Measurements from ENCODE around the gene C20orf141.

DNA sequence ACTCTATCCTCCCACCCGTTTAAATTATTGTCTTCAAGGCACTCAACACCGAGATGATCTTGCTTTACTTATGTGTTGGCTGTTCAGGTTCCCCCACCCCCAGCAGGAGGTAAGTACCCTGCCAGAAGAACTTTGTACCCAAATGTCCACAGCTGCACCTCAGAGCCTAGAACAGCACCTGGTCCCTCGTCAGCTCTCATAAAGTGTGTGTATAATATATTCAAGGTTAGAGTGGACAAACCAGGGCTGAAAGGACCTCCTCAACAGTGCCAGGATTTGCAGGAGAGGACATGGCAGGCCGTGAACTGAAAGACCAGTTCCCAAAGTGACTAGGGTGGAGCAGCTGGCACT, 8.5 kb upstream of the C20orf141 start:
- TF ChIP-seq, protein P1, sequence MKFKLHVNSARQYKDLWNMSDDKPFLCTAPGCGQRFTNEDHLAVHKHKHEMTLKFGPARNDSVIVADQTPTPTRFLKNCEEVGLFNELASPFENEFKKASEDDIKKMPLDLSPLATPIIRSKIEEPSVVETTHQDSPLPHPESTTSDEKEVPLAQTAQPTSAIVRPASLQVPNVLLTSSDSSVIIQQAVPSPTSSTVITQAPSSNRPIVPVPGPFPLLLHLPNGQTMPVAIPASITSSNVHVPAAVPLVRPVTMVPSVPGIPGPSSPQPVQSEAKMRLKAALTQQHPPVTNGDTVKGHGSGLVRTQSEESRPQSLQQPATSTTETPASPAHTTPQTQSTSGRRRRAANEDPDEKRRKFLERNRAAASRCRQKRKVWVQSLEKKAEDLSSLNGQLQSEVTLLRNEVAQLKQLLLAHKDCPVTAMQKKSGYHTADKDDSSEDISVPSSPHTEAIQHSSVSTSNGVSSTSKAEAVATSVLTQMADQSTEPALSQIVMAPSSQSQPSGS (tag by site-specific recombination; IDR thresholded peaks at IDR 0.05; ENCODE audit: low read depth), result no peak
- TF ChIP-seq REPIN1 (tag by site-specific recombination; IDR thresholded peaks at IDR 0.05; ENCODE audit: low read depth) (no peak), ZNF514 (tag by site-specific recombination; IDR thresholded peaks at IDR 0.05) (no peak), YY1 (tag by site-specific recombination; IDR thresholded peaks at IDR 0.05) (no peak), ZNF48 (tag by site-specific recombination; IDR thresholded peaks at IDR 0.05) (no peak), ZNF239 (tag by site-specific recombination; IDR thresholded peaks at IDR 0.05) (no peak), HOXC10 (CRISPR knock-in tag; IDR thresholded peaks at IDR 0.05) (no peak), HOXA7 (CRISPR knock-in tag; IDR thresholded peaks at IDR 0.05; ENCODE audit: borderline replicate concordance) (no peak)
- TF ChIP-seq, protein P2, sequence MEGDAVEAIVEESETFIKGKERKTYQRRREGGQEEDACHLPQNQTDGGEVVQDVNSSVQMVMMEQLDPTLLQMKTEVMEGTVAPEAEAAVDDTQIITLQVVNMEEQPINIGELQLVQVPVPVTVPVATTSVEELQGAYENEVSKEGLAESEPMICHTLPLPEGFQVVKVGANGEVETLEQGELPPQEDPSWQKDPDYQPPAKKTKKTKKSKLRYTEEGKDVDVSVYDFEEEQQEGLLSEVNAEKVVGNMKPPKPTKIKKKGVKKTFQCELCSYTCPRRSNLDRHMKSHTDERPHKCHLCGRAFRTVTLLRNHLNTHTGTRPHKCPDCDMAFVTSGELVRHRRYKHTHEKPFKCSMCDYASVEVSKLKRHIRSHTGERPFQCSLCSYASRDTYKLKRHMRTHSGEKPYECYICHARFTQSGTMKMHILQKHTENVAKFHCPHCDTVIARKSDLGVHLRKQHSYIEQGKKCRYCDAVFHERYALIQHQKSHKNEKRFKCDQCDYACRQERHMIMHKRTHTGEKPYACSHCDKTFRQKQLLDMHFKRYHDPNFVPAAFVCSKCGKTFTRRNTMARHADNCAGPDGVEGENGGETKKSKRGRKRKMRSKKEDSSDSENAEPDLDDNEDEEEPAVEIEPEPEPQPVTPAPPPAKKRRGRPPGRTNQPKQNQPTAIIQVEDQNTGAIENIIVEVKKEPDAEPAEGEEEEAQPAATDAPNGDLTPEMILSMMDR (tag by site-specific recombination; IDR thresholded peaks at IDR 0.05), result no peak
- TF ChIP-seq, protein P3, sequence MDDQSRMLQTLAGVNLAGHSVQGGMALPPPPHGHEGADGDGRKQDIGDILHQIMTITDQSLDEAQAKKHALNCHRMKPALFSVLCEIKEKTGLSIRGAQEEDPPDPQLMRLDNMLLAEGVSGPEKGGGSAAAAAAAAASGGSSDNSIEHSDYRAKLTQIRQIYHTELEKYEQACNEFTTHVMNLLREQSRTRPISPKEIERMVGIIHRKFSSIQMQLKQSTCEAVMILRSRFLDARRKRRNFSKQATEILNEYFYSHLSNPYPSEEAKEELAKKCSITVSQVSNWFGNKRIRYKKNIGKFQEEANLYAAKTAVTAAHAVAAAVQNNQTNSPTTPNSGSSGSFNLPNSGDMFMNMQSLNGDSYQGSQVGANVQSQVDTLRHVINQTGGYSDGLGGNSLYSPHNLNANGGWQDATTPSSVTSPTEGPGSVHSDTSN (CRISPR knock-in tag; IDR thresholded peaks at IDR 0.05), result no peak
- TF ChIP-seq, protein P4, sequence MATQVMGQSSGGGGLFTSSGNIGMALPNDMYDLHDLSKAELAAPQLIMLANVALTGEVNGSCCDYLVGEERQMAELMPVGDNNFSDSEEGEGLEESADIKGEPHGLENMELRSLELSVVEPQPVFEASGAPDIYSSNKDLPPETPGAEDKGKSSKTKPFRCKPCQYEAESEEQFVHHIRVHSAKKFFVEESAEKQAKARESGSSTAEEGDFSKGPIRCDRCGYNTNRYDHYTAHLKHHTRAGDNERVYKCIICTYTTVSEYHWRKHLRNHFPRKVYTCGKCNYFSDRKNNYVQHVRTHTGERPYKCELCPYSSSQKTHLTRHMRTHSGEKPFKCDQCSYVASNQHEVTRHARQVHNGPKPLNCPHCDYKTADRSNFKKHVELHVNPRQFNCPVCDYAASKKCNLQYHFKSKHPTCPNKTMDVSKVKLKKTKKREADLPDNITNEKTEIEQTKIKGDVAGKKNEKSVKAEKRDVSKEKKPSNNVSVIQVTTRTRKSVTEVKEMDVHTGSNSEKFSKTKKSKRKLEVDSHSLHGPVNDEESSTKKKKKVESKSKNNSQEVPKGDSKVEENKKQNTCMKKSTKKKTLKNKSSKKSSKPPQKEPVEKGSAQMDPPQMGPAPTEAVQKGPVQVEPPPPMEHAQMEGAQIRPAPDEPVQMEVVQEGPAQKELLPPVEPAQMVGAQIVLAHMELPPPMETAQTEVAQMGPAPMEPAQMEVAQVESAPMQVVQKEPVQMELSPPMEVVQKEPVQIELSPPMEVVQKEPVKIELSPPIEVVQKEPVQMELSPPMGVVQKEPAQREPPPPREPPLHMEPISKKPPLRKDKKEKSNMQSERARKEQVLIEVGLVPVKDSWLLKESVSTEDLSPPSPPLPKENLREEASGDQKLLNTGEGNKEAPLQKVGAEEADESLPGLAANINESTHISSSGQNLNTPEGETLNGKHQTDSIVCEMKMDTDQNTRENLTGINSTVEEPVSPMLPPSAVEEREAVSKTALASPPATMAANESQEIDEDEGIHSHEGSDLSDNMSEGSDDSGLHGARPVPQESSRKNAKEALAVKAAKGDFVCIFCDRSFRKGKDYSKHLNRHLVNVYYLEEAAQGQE (tag by site-specific recombination; IDR thresholded peaks at IDR 0.05), result no peak
- TF ChIP-seq, protein P5, sequence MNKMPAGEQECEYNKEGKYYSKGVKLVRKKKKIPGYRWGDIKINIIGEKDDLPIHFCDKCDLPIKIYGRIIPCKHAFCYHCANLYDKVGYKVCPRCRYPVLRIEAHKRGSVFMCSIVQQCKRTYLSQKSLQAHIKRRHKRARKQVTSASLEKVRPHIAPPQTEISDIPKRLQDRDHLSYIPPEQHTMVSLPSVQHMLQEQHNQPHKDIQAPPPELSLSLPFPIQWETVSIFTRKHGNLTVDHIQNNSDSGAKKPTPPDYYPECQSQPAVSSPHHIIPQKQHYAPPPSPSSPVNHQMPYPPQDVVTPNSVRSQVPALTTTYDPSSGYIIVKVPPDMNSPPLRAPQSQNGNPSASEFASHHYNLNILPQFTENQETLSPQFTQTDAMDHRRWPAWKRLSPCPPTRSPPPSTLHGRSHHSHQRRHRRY (tag by site-specific recombination; IDR thresholded peaks at IDR 0.05), result no peak
